H9 (cell line): ENCODE data around the gene ANGEL1. TPM values are rescaled to one million over a fixed set of nuclear protein-coding genes. Genes with fewer than 3 reads are reported as not detected.

Experiments
- DNase-seq: peaks from one replicate; pipeline ENCODE4 v3.0.0-alpha.2; 2017
- H2AFZ ChIP-seq: one replicate; pipeline ENCODE4 v1.6.1; 2013; ENCODE audit warnings: mild to moderate bottlenecking, low read length, control low read depth, moderate library complexity
- H2AK5ac ChIP-seq: 2 replicates; pipeline ENCODE4 v1.6.1; 2013; ENCODE audit warnings: low read length, control low read depth, mixed read lengths; ENCODE audit not compliant: insufficient read length
- H2BK120ac ChIP-seq: one replicate; pipeline ENCODE4 v1.6.1; 2013; ENCODE audit warnings: low read depth, mild to moderate bottlenecking, low read length, control low read depth, inconsistent platforms; ENCODE audit not compliant: poor library complexity, severe bottlenecking
- H2BK12ac ChIP-seq: 2 replicates; pipeline ENCODE4 v1.6.1; 2013; ENCODE audit warnings: low read length, control low read depth, mixed read lengths, low read depth; ENCODE audit not compliant: insufficient read length
- H2BK15ac ChIP-seq: 2 replicates; pipeline ENCODE4 v1.6.1; 2013; ENCODE audit warnings: low read depth, low read length, control low read depth
- H2BK20ac ChIP-seq: one replicate; pipeline ENCODE4 v1.6.1; 2013; ENCODE audit warnings: low read depth, mild to moderate bottlenecking, low read length, control low read depth, inconsistent platforms; ENCODE audit not compliant: poor library complexity, severe bottlenecking
- H2BK5ac ChIP-seq: 2 replicates; pipeline ENCODE4 v1.6.1; 2013; ENCODE audit warnings: low read length, control low read depth, mixed read lengths; ENCODE audit not compliant: insufficient read length
- H3K14ac ChIP-seq: 2 replicates; pipeline ENCODE4 v1.6.1; 2013; ENCODE audit warnings: low read length, control low read depth; ENCODE audit not compliant: insufficient read depth
- H3K18ac ChIP-seq: 2 replicates; pipeline ENCODE4 v1.6.1; 2013; ENCODE audit warnings: low read depth, mild to moderate bottlenecking, mixed read lengths, low read length, control low read depth; ENCODE audit not compliant: insufficient read length
- H3K23ac ChIP-seq: 2 replicates; pipeline ENCODE4 v1.6.1; 2013; ENCODE audit warnings: low read length, control low read depth, mixed read lengths, low read depth; ENCODE audit not compliant: insufficient read length
- H3K23me2 ChIP-seq: 2 replicates; pipeline ENCODE4 v1.6.1; 2013; ENCODE audit warnings: low read depth, mild to moderate bottlenecking, mixed read lengths, low read length, control low read depth; ENCODE audit not compliant: insufficient read length, poor library complexity, severe bottlenecking
- H3K27ac ChIP-seq: 2 replicates; pipeline ENCODE4 v1.5.1; 2013; ENCODE audit warnings: low read length, control low read depth, mixed read lengths, low read depth; ENCODE audit not compliant: insufficient read length
- H3K27me3 ChIP-seq: 2 replicates; pipeline ENCODE4 v1.6.1; 2013; ENCODE audit warnings: low read length, control low read depth, inconsistent platforms; ENCODE audit not compliant: insufficient read depth
- H3K4ac ChIP-seq: 2 replicates; pipeline ENCODE4 v1.6.1; 2013; ENCODE audit warnings: low read depth, mild to moderate bottlenecking, control low read depth, inconsistent platforms, low read length, moderate library complexity
- H3K4me1 ChIP-seq: 2 replicates; pipeline ENCODE4 v1.6.1; 2013; ENCODE audit warnings: low read length, control low read depth, inconsistent platforms; ENCODE audit not compliant: insufficient read depth
- H3K4me2 ChIP-seq: 2 replicates; pipeline ENCODE4 v1.6.1; 2013; ENCODE audit warnings: low read length, control low read depth, mixed read lengths; ENCODE audit not compliant: insufficient read length, insufficient read depth
- H3K56ac ChIP-seq: 2 replicates; pipeline ENCODE4 v1.6.1; 2013; ENCODE audit warnings: low read depth, mild to moderate bottlenecking, mixed read lengths, low read length, control low read depth; ENCODE audit not compliant: insufficient read length
- H3K79me1 ChIP-seq: 2 replicates; pipeline ENCODE4 v1.6.1; 2013; ENCODE audit warnings: low read depth, mild to moderate bottlenecking, moderate library complexity, low read length, control low read depth, inconsistent platforms; ENCODE audit not compliant: insufficient read depth, poor library complexity, severe bottlenecking
- H3K79me2 ChIP-seq: 2 replicates; pipeline ENCODE4 v1.6.1; 2013; ENCODE audit warnings: low read length, control low read depth, inconsistent platforms; ENCODE audit not compliant: insufficient read depth
- H3K9ac ChIP-seq: 2 replicates; pipeline ENCODE4 v1.6.1; 2013; ENCODE audit warnings: low read length, control low read depth, mixed read lengths; ENCODE audit not compliant: insufficient read length; ENCODE audit errors: extremely low read depth
- H3K9me3 ChIP-seq: one replicate; pipeline ENCODE4 v1.6.1; 2013; ENCODE audit warnings: low read depth, low read length, inconsistent platforms; ENCODE audit not compliant: control insufficient read depth
- H3T11ph ChIP-seq: one replicate; pipeline ENCODE4 v1.6.1; 2013; ENCODE audit warnings: mild to moderate bottlenecking, low read length, control low read depth, inconsistent platforms
- H4K20me1 ChIP-seq: one replicate; pipeline ENCODE4 v1.6.1; 2013; ENCODE audit not compliant: control insufficient read depth, insufficient read length, insufficient read depth
- H4K5ac ChIP-seq: 2 replicates; pipeline ENCODE4 v1.6.1; 2013; ENCODE audit warnings: low read depth, mild to moderate bottlenecking, mixed read lengths, low read length, control low read depth; ENCODE audit not compliant: insufficient read length
- H4K8ac ChIP-seq: replicated peaks from 2 replicates; pipeline ENCODE4 v1.6.1; 2013; ENCODE audit warnings: low read length, control low read depth, mixed read lengths, low read depth; ENCODE audit not compliant: insufficient read length
- H4K91ac ChIP-seq: 2 replicates; pipeline ENCODE4 v1.6.1; 2013; ENCODE audit warnings: low read depth, mild to moderate bottlenecking, moderate library complexity, mixed read lengths, low read length, control low read depth; ENCODE audit not compliant: insufficient read length
- H3K27ac Mint-ChIP-seq, 3 experiments: 2 replicates in 2 of 3; 3 replicates in 1 of 3; pipeline ENCODE4 v1.8.0; 2020 to 2021; ENCODE audit warnings: mixed read lengths in 3 of 3, mild to moderate bottlenecking in 1 of 3, moderate library complexity in 1 of 3
- H3K27me3 Mint-ChIP-seq: 2 replicates; pipeline ENCODE4 v1.8.0; 2021; ENCODE audit warnings: low read depth, mild to moderate bottlenecking, moderate library complexity, mixed read lengths
- H3K36me3 Mint-ChIP-seq, 3 experiments: 2 replicates in 2 of 3; 3 replicates in 1 of 3; pipeline ENCODE4 v1.8.0; 2020 to 2021; ENCODE audit warnings: low read depth in 3 of 3, mixed read lengths in 3 of 3; ENCODE audit not compliant: insufficient read depth in 1 of 3
- H3K4me1 Mint-ChIP-seq, 2 experiments: 2 replicates each; pipeline ENCODE4 v1.8.0; 2020; ENCODE audit warnings: mixed read lengths in 2 of 2
- H3K4me3 Mint-ChIP-seq, 2 experiments: 2 replicates in 1 of 2; 3 replicates in 1 of 2; pipeline ENCODE4 v1.8.0; 2020 to 2021; ENCODE audit warnings: mild to moderate bottlenecking in 2 of 2, mixed read lengths in 2 of 2, moderate library complexity in 1 of 2
- H3K9me3 Mint-ChIP-seq, 2 experiments: 2 replicates in 1 of 2; 3 replicates in 1 of 2; pipeline ENCODE4 v1.8.0; 2020; ENCODE audit warnings: mild to moderate bottlenecking in 2 of 2, mixed read lengths in 2 of 2, moderate library complexity in 1 of 2
- CTCF ChIP-seq: fragments of 200-600 bp; sonication (generic); conservative IDR thresholded peaks from 3 replicates; pipeline ENCODE4 v1.8.0; 2021; ENCODE audit warnings: antibody characterized with exemption, mild to moderate bottlenecking
- WGBS: extraction: QIAGEN DNeasy Blood & Tissue Kit; methylation state at CpG from one replicate; pipeline ENCODE4 v1.1.7; 2013; ENCODE audit warnings: missing lambda C conversion rate, low lambda C conversion rate, mixed read lengths; ENCODE audit not compliant: insufficient read length; ENCODE audit errors: extremely low coverage; 5-methylcytosine and 5-hydroxymethylcytosine counted together
- total RNA-seq: library from RNA; stranded (reverse); gene quantifications from 2 replicates; pipeline ENCODE4 v1.2.1, GENCODE V29; 2021

ANGEL1 gene
- total RNA-seq, 1 experiment from 2014 or later, result 21.5 TPM

- Histone ChIP-seq H3K18ac (no peak overlapping the region), H2BK15ac (no peak overlapping the region), H3K27ac (no peak overlapping the region), H3K4ac (no peak overlapping the region), H2BK12ac (no peak overlapping the region), H2AFZ (no peak overlapping the region), H3K56ac (no peak overlapping the region), H2BK120ac (no peak overlapping the region), H3K27me3 (no peaks in the 10 kb centered on the region), H3K79me2 (no peaks in the 10 kb centered on the region), H3K9me3 (no peaks in the 10 kb centered on the region), H4K8ac (no peak overlapping the region), H3K79me1 (no peaks in the 10 kb centered on the region), H2AK5ac (no peak overlapping the region), H3K4me2 (no peak overlapping the region), H3T11ph (no peak overlapping the region), H2BK5ac (no peak overlapping the region), H3K9ac (no peak overlapping the region), H3K14ac (no peak overlapping the region), H4K91ac (no peak overlapping the region), H2BK20ac (no peak overlapping the region), H3K23me2 (no peaks in the 10 kb centered on the region), H4K5ac (no peak overlapping the region), H3K23ac (no peak overlapping the region), H4K20me1 (no peaks in the 10 kb centered on the region), H3K4me1 (no peaks in the 10 kb centered on the region)
- no peaks in the 10 kb centered on the region; a peak in 1 of 5 replicates for H3K9me3 Mint-ChIP-seq
- no CpG with 5 or more reads among the region's 2 CpGs for WGBS
- no peaks in the 10 kb centered on the region for H3K27me3 Mint-ChIP-seq
- no peak overlapping the region for H3K4me3 Mint-ChIP-seq
- H3K36me3 Mint-ChIP-seq, result peaks cover 42 to 76% (median 70%) of the 10 kb centered on the region in 3 experiments; a peak in 6 of 7 replicates
- no peak for DNase-seq
- H3K27ac Mint-ChIP-seq, result no peak overlapping the region
- no peaks in the 10 kb centered on the region for H3K4me1 Mint-ChIP-seq
- TF ChIP-seq CTCF, result no peak
Observed at GRCh38 chr14:76792422-76792821, 20.3 kb downstream of the ANGEL1 start.
